ENCODE data around the gene SIK3. TPM values are rescaled to one million over a fixed set of nuclear protein-coding genes. Genes with fewer than 3 reads are reported as not detected.

Gene SIK3
- total and polyA plus RNA-seq, 2 donors (not counting 3 experiments of a cell fraction or from before 2014, with no cell fraction given), result 10.3 to 21.3 TPM

- no TSS peak for BruUV-seq (replicated peaks)
- no peak overlapping the region for H3K9ac ChIP-seq (replicated peaks; ENCODE audit: extremely low read depth, insufficient read depth, low read length)
- no peak for DNase-seq (ENCODE audit: low read depth, low spot score)
- ChIA-PET POLR2A (no interaction called here), CTCF (interaction anchor here (0.7 to 1.4 kb wide), 3 partner anchors 7 to 30 kb away, joined by 3 read pairs; no protein-coding TSS in a partner anchor)
- no peak overlapping the region for H3K4me3 ChIP-seq (replicated peaks in 1 of 3; ENCODE audit: insufficient read depth in 1 of 3, low read depth in 1 of 3, low read length in 3 of 3)
- no peaks in the 10 kb centered on the region for H3K27me3 ChIP-seq (ENCODE audit: control insufficient read depth in 2 of 2, insufficient read depth in 2 of 2, low read length in 2 of 2)
- no peak overlapping the region for H2AFZ ChIP-seq (ENCODE audit: low read depth, low read length)
- H3K9me3 ChIP-seq (replicated peaks; ENCODE audit: control insufficient read depth, insufficient read depth, low read length), result no peaks in the 10 kb centered on the region
- intact Hi-C loops (cut with micrococcal nuclease) (no loop called here), dilution Hi-C loops (cut with MboI; ENCODE audit: extremely low pct_ligation_motif_present, low sequenced_read_pairs) (no loop called here)
- TF ChIP-seq GATA2 (IDR thresholded peaks at IDR 0.05; ENCODE audit: insufficient read depth, insufficient read length, low read depth, low read length), result no peak
- TF ChIP-seq CTCF (IDR thresholded peaks at IDR 0.05; ENCODE audit: extremely low read depth in 1 of 2, insufficient read depth in 1 of 2, low read depth in 1 of 2, low read length in 2 of 2), result no peak
- no peak for TF ChIP-seq POLR2AphosphoS5 (IDR thresholded peaks at IDR 0.05; ENCODE audit: insufficient read depth, low read depth, low read length)
- TF ChIP-seq EZH2 (IDR thresholded peaks at IDR 0.05; ENCODE audit: borderline replicate concordance, low read depth, low read length, severe bottlenecking), result no peak
- TF ChIP-seq JUN (IDR thresholded peaks at IDR 0.05; ENCODE audit: borderline replicate concordance, insufficient read depth, insufficient read length, low read depth), result no peak
- no peak for TF ChIP-seq MYC (IDR thresholded peaks at IDR 0.05; ENCODE audit: low read depth, low read length)
- TF ChIP-seq POLR2A (IDR thresholded peaks at IDR 0.05; ENCODE audit: low read depth, low read length), result no peak
- TF ChIP-seq FOS (IDR thresholded peaks at IDR 0.05; ENCODE audit: borderline replicate concordance, insufficient read depth, low read length), result no peak
- TF ChIP-seq, protein P1, sequence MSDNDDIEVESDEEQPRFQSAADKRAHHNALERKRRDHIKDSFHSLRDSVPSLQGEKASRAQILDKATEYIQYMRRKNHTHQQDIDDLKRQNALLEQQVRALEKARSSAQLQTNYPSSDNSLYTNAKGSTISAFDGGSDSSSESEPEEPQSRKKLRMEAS (IDR thresholded peaks at IDR 0.05; ENCODE audit: insufficient read depth, insufficient read length), result no peak
- H3K36me3 ChIP-seq (ENCODE audit: control insufficient read depth in 2 of 2, extremely low read depth in 1 of 2, insufficient read depth in 2 of 2, low read length in 2 of 2), result no peaks in the 10 kb centered on the region
- peaks cover 2% of the 10 kb centered on the region for H4K20me1 ChIP-seq (replicated peaks; ENCODE audit: control insufficient read depth, extremely low read depth, insufficient read depth, low read length)
- no peak for FAIRE-seq
- no peaks in the 10 kb centered on the region for H3K4me1 ChIP-seq (ENCODE audit: control insufficient read depth, extremely low read depth, insufficient read depth, low read length)
- no peaks in the 10 kb centered on the region for H3K79me2 ChIP-seq (ENCODE audit: control insufficient read depth, insufficient read depth, low read length)
- no peak overlapping the region for H3K27ac ChIP-seq (ENCODE audit: insufficient read depth, low read depth, low read length)
- no peaks in the 10 kb centered on the region for H3K9me1 ChIP-seq (replicated peaks; ENCODE audit: control insufficient read depth, extremely low read depth, insufficient read depth, low read length)
- H3K4me2 ChIP-seq (ENCODE audit: insufficient read depth, low read length), result no peak overlapping the region
Measured at GRCh38 chr11:116970485-116971292, 127.5 kb downstream of the SIK3 start.

Measured in endothelial cell of umbilical vein (primary cell).